Spleen (tissue), 11 donors: ENCODE data around the gene MECR. TPM values are rescaled to one million over a fixed set of nuclear protein-coding genes. Genes with fewer than 3 reads are reported as not detected.

Source experiments
- DNase-seq: peaks from one replicate; pipeline ENCODE4 v3.0.0-alpha.2; 2020
- H3K27ac ChIP-seq, 8 donors: fragments of 200-600 bp; sonication (generic) in 7 of 8; 1 replicate in 4 of 8; 2 replicates in 4 of 8; pipeline versions ENCODE4 v1.5.0 to v1.8.0; 2016 to 2021; ENCODE audit warnings: inconsistent platforms in 4 of 8, mild to moderate bottlenecking in 4 of 8, moderate library complexity in 1 of 8
- H3K27me3 ChIP-seq, 7 donors: fragments of 200-600 bp; sonication (generic) in 6 of 7; replicated peaks in 1 of 7; 1 replicate in 4 of 7; 2 replicates in 3 of 7; pipeline versions ENCODE4 v1.5.0 to v1.8.0; 2016 to 2021; ENCODE audit warnings: inconsistent platforms in 3 of 7, mild to moderate bottlenecking in 1 of 7
- H3K36me3 ChIP-seq, 6 donors: fragments of 200-600 bp; sonication (generic) in 5 of 6; 1 replicate in 4 of 6; 2 replicates in 2 of 6; pipeline versions ENCODE4 v1.5.0 to v1.8.0; 2016 to 2021; ENCODE audit warnings: inconsistent platforms in 2 of 6
- H3K4me1 ChIP-seq, 6 donors: fragments of 200-600 bp; sonication (generic) in 5 of 6; 1 replicate in 3 of 6; 2 replicates in 3 of 6; pipeline versions ENCODE4 v1.5.0 to v1.8.0; 2016 to 2021; ENCODE audit warnings: inconsistent platforms in 3 of 6
- H3K4me3 ChIP-seq, 8 donors: fragments of 200-600 bp; sonication (generic) in 7 of 8; 1 replicate in 4 of 8; 2 replicates in 4 of 8; pipeline versions ENCODE4 v1.5.0 to v1.8.0; 2016 to 2021; ENCODE audit warnings: inconsistent platforms in 4 of 8, mild to moderate bottlenecking in 4 of 8, moderate library complexity in 2 of 8
- H3K9me3 ChIP-seq, 8 donors: fragments of 200-600 bp; sonication (generic) in 7 of 8; 1 replicate in 4 of 8; 2 replicates in 4 of 8; pipeline versions ENCODE4 v1.5.0 to v1.8.0; 2016 to 2021; ENCODE audit warnings: inconsistent platforms in 4 of 8
- CTCF ChIP-seq, 11 experiments: fragments of 200-600 bp in 7 of 11; fragments of 450-650 bp in 4 of 11; sonication (generic) in 4 of 11; IDR thresholded peaks in 8 of 11; conservative IDR thresholded peaks in 3 of 11; 1 replicate in 7 of 11; 2 replicates in 4 of 11; pipeline versions ENCODE4 v1.4.0 to v1.8.0; 2016 to 2021; ENCODE audit warnings: antibody characterized with exemption in 11 of 11, inconsistent platforms in 4 of 11, mild to moderate bottlenecking in 1 of 11
- POLR2A ChIP-seq, 3 donors: fragments of 450-650 bp; IDR thresholded peaks; one replicate each; pipeline ENCODE4 v1.5.1; 2017; ENCODE audit warnings: antibody characterized with exemption in 3 of 3, mild to moderate bottlenecking in 1 of 3
- POLR2AphosphoS5 ChIP-seq, 3 donors: sonication (generic); formaldehyde crosslinking; IDR thresholded peaks; one replicate each; pipeline ENCODE4 v1.5.1; 2017; ENCODE audit warnings: antibody characterized with exemption in 3 of 3
- WGBS, 5 donors: extraction: QIAGEN DNeasy Blood & Tissue Kit in 3 of 5; methylation state at CpG; one replicate each; pipeline versions ENCODE4 v1.1.5 to v1.1.7; 2013 to 2018; 5-methylcytosine and 5-hydroxymethylcytosine counted together
- intact Hi-C: fragments of 100-400 bp; cut with DNase I; formaldehyde crosslinking; loops from one replicate; pipeline ENCODE4 v1.15.0; 2023; ENCODE audit warnings: low total_unique reads
- polyA plus RNA-seq, 3 donors: library from polyadenylated mRNA; stranded (reverse); fragments of 200-250 nt; gene quantifications; one replicate each; pipeline ENCODE4 v1.2.1, GENCODE V29; 2013
- total RNA-seq, 7 donors: library from RNA; depleted of rRNA in 3 of 7; stranded (reverse); fragments of >200 nt in 3 of 7; fragmentation: NEBNext Ultra II Directional in 4 of 7; extraction: Animal tissue kit (Norgen Biotek cat#: 25700) in 4 of 7; gene quantifications; one replicate each; pipeline versions ENCODE4 v1.1.0 to v1.2.1, GENCODE V29; 2016 to 2021
- donor health status: healthy with polysubstance abuse.
- donor health status: DM: no; HTN: no; CAD: no; lungs with moderate emphysema.
- donor health status: DM: no; HTN: no; CAD: no.
- donor health status: Bipolar disorder and iron deficiency.
- donor health status: healthy.
- donor health status: DM: no; HTN: no; CAD: no.
- donor health status: DM: yes; HTN: yes; CAD: no.

MECR gene
- total and polyA plus RNA-seq, 10 donors = 6.4 to 25.4 (median 14.7) TPM

GRCh38 chr1:29221296-29221695 lies 9.4 kb downstream of the MECR start:
- H3K4me3 ChIP-seq = no peak overlapping the region
- DNase-seq = no peak
- H3K27ac ChIP-seq = no peak overlapping the region
- no peaks in the 10 kb centered on the region for H3K4me1 ChIP-seq
- H3K27me3 ChIP-seq = no peaks in the 10 kb centered on the region
- peaks cover 0 to 69% (median 3%) of the 10 kb centered on the region in 6 donors for H3K36me3 ChIP-seq
- no peak for TF ChIP-seq POLR2A (IDR thresholded peaks at IDR 0.05)
- TF ChIP-seq CTCF (IDR thresholded peaks at IDR 0.05 in 8 of 11, conservative IDR thresholded peaks at IDR 0.05 in 3 of 11) = no peak
- no peak for TF ChIP-seq POLR2AphosphoS5 (IDR thresholded peaks at IDR 0.05)
- WGBS, 5 donors = 88 to 96% (median 93%) methylated on average over 3 of the region's 3 CpGs
- intact Hi-C loops = no loop called here
- no peaks in the 10 kb centered on the region for H3K9me3 ChIP-seq

GRCh38 chr1:29218223-29218622 lies 12.5 kb downstream of the MECR start:
- intact Hi-C loops = no loop called here
- no peaks in the 10 kb centered on the region for H3K9me3 ChIP-seq
- no peak overlapping the region for H3K27ac ChIP-seq
- 43 to 78% (median 73%) methylated on average over 2 of the region's 2 CpGs for WGBS, 5 donors
- H3K36me3 ChIP-seq = peaks cover 2 to 82% (median 26%) of the 10 kb centered on the region in 6 donors
- TF ChIP-seq POLR2A (IDR thresholded peaks at IDR 0.05) (no peak), POLR2AphosphoS5 (IDR thresholded peaks at IDR 0.05) (no peak), CTCF (IDR thresholded peaks at IDR 0.05 in 8 of 11, conservative IDR thresholded peaks at IDR 0.05 in 3 of 11) (no peak)
- no peak for DNase-seq
- no peaks in the 10 kb centered on the region for H3K4me1 ChIP-seq
- H3K4me3 ChIP-seq = no peak overlapping the region
- no peaks in the 10 kb centered on the region for H3K27me3 ChIP-seq

GRCh38 chr1:29217633-29218032 lies 13.1 kb downstream of the MECR start:
- Histone ChIP-seq H3K4me3 (no peak overlapping the region), H3K27ac (no peak overlapping the region), H3K9me3 (no peaks in the 10 kb centered on the region), H3K27me3 (no peaks in the 10 kb centered on the region), H3K36me3 (peaks cover 2 to 82% (median 30%) of the 10 kb centered on the region in 6 donors), H3K4me1 (no peaks in the 10 kb centered on the region)
- no peak for DNase-seq
- no peak for TF ChIP-seq POLR2A (IDR thresholded peaks at IDR 0.05)
- 91 to 100% (median 92%) methylated on average over 2 of the region's 2 CpGs for WGBS, 5 donors
- intact Hi-C loops = no loop called here

- intact Hi-C loops = no loop called here
- DNase-seq = no peak
- Histone ChIP-seq H3K4me1 (peaks cover 0 to 13% (median 7%) of the 10 kb centered on the region in 6 donors), H3K27me3 (no peaks in the 10 kb centered on the region), H3K36me3 (peaks cover 2 to 74% (median 41%) of the 10 kb centered on the region in 6 donors), H3K4me3 (no peak overlapping the region), H3K9me3 (no peaks in the 10 kb centered on the region), H3K27ac (no peak overlapping the region)
- 91 to 99% (median 97%) methylated on average over 5 of the region's 5 CpGs for WGBS, 5 donors
- no peak for TF ChIP-seq CTCF (IDR thresholded peaks at IDR 0.05 in 8 of 11, conservative IDR thresholded peaks at IDR 0.05 in 3 of 11)
- no peak for TF ChIP-seq POLR2AphosphoS5 (IDR thresholded peaks at IDR 0.05)
- no peak for TF ChIP-seq POLR2A (IDR thresholded peaks at IDR 0.05)
These were observed 17.7 kb downstream of the MECR start for GRCh38 chr1:29213055-29213454.
